ENCODE measurements around the gene PCGF1. TPM values are rescaled to one million over a fixed set of nuclear protein-coding genes. Genes with fewer than 3 reads are reported as not detected.

Gene PCGF1
- total and polyA plus RNA-seq, 2 of the 8 experiments (the other 6 are each of a cell fraction or from before 2014, with no cell fraction given): 10.0 to 23.7 TPM

- Histone ChIP-seq H3K79me2 (ENCODE audit: control insufficient read depth in 1 of 2, insufficient read depth in 2 of 2, low read length in 2 of 2) (no peaks in the 10 kb centered on the region), H3K27ac (ENCODE audit: low read depth, low read length) (no peak overlapping the region), H4K8ac (ENCODE audit: extremely low read depth, insufficient read depth, low read length) (peak overlapping the region; percentile 75), H3K4me1 (replicated peaks in 1 of 4; ENCODE audit: control insufficient read depth in 3 of 4, insufficient read depth in 4 of 4, low read length in 3 of 4) (peaks cover 5 to 39% (median 22%) of the 10 kb centered on the region in 4 experiments), H4K5ac (ENCODE audit: insufficient read length, low read depth, low read length) (no peak overlapping the region), H3K23me2 (ENCODE audit: low read depth, low read length) (peaks cover 20% of the 10 kb centered on the region; the same call in 1 of the 2 replicates), H3K79me1 (ENCODE audit: low read depth, low read length) (no peaks in the 10 kb centered on the region), H3K23ac (ENCODE audit: insufficient read length) (no peak overlapping the region), H2AFZ (ENCODE audit: low read length) (no peak overlapping the region), H2BK12ac (ENCODE audit: low read depth, low read length) (no peak overlapping the region; the same call in 1 of the 2 replicates), H3K4me2 (ENCODE audit: insufficient read depth in 1 of 2, low read depth in 2 of 2, low read length in 2 of 2) (peak overlapping the region; percentile 78 to 97), H2BK20ac (ENCODE audit: low read length) (no peak overlapping the region), H3K14ac (ENCODE audit: insufficient read length) (no peak overlapping the region), H4K91ac (replicated peaks; ENCODE audit: insufficient read length, low read length) (no peak overlapping the region), H3K36me3 (ENCODE audit: control insufficient read depth in 2 of 4, insufficient read depth in 4 of 4, low read length in 3 of 4) (peaks cover under 1 to 9% (median 4%) of the 10 kb centered on the region in 4 experiments; a peak in 4 of 8 replicates), H2AK5ac (ENCODE audit: low read depth, low read length) (no peak overlapping the region), H3K56ac (replicated peaks; ENCODE audit: insufficient read length, low read depth, low read length) (no peak overlapping the region), H2BK120ac (replicated peaks; ENCODE audit: low read depth, low read length) (no peak overlapping the region), H2BK5ac (ENCODE audit: low read depth, low read length) (no peak overlapping the region; the same call in 1 of the 2 replicates), H4K20me1 (replicated peaks in 1 of 2; ENCODE audit: control insufficient read depth in 1 of 2, insufficient read depth in 2 of 2, low read length in 2 of 2) (peaks cover 0 to 16% of the 10 kb centered on the region in 2 experiments), H3K27me3 (replicated peaks in 1 of 4; ENCODE audit: control insufficient read depth in 3 of 4, extremely low read depth in 1 of 4, insufficient read depth in 3 of 4, low read length in 3 of 4) (peaks cover 60 to 73% (median 72%) of the 10 kb centered on the region in 4 experiments), H3K9me3 (ENCODE audit: insufficient read depth in 2 of 2, low read depth in 1 of 2, low read length in 1 of 2) (no peaks in the 10 kb centered on the region), H3K4ac (replicated peaks; ENCODE audit: insufficient read length, low read depth, low read length) (no peak overlapping the region), H3K18ac (ENCODE audit: extremely low read depth, low read length) (0 out of 2 replicates have a peak overlapping the region, but pooled peaks have one; percentile 48), H2BK15ac (ENCODE audit: low read length) (no peak overlapping the region), H3K9ac (replicated peaks in 1 of 4; ENCODE audit: extremely low read depth in 1 of 4, low read depth in 3 of 4, low read length in 3 of 4) (no peak overlapping the region), H3K4me3 (ENCODE audit: extremely low read depth in 1 of 4, insufficient read depth in 2 of 4, low read depth in 3 of 4, low read length in 4 of 4) (peak overlapping the region; percentile 20 to 57 (median 46); a peak in 6 of 8 replicates)
- CTCF ChIA-PET (ENCODE audit: partially characterized antibody): interaction anchor here (1.1 to 5.1 kb wide), 5 partner anchors 13 to 90 kb away, joined by 3 to 24 read pairs (median 8); partner anchors contain the start of genes CCDC142 and TTC31
- POLR2A ChIA-PET (ENCODE audit: partially characterized antibody): interaction anchor here (0.6 to 9.4 kb wide), 17 partner anchors 7 to 496 kb away, joined by 3 to 73 read pairs (median 5); partner anchors contain the start of genes AUP1, CCDC142, DQX1 and HTRA2
- 55% methylated on average over 19 of the region's 19 CpGs; no CpG with 5 or more reads in 1 of the 2 experiments for WGBS, 2 experiments (ENCODE audit: extremely low coverage in 1 of 2, insufficient coverage in 1 of 2, insufficient read length in 1 of 2, insufficient replicate concordance in 2 of 2, low coverage in 1 of 2, low lambda C conversion rate in 2 of 2, missing lambda C conversion rate in 1 of 2)
- DNase-seq (ENCODE audit: low read depth in 1 of 2, low spot score in 2 of 2): no peak
- FAIRE-seq: no peak
- no peak for TF ChIP-seq SIRT6 (IDR thresholded peaks at IDR 0.05; ENCODE audit: low read length)
- TF ChIP-seq RXRA (IDR thresholded peaks at IDR 0.05; ENCODE audit: insufficient read depth, low read depth, low read length): no peak
- TF ChIP-seq RFX5 (IDR thresholded peaks at IDR 0.05; ENCODE audit: borderline replicate concordance, low read depth, low read length): no peak
- no peak for TF ChIP-seq SRF (IDR thresholded peaks at IDR 0.05; ENCODE audit: low read depth, low read length)
- TF ChIP-seq TEAD4 (IDR thresholded peaks at IDR 0.05; ENCODE audit: low read depth, low read length): no peak
- TF ChIP-seq CTCF (IDR thresholded peaks at IDR 0.05; ENCODE audit: control extremely low read depth in 1 of 3, insufficient read depth in 1 of 3, low read depth in 1 of 3, low read length in 3 of 3): no peak
- TF ChIP-seq KDM5A (IDR thresholded peaks at IDR 0.05; ENCODE audit: low read length): no peak
- no peak for TF ChIP-seq E2F6 (IDR thresholded peaks at IDR 0.05)
Measured at GRCh38 chr2:74496997-74497776, 10.3 kb downstream of the PCGF1 start.
